HCT116 (cell line): ENCODE data around the gene KLHDC7A. TPM values are rescaled to one million over a fixed set of nuclear protein-coding genes. Genes with fewer than 3 reads are reported as not detected.

ENCODE experiments used
- ATAC-seq: fragments of 200-7000 bp; cut with Tn5 transposase; 2 replicates; pipeline ENCODE4 v1.9.1; 2020; ENCODE audit warnings: mild to moderate bottlenecking, moderate library complexity
- BruUV-seq: library from RNA; stranded (reverse); fragments of 400-500 nt; replicated peaks from 2 replicates; lab custom pipeline; 2021; lab: Mats Ljungman, UMichigan
- CTCF ChIA-PET: fragments of 300-600 bp; sonication (Branson Sonifier 250); formaldehyde crosslinking; loops from one replicate; lab custom pipeline; 2021; ENCODE audit warnings: antibody characterized with exemption; lab: Charles Lee
- POLR2A ChIA-PET: fragments of 300-600, 350-600 bp; sonication (Branson Sonifier 250); formaldehyde crosslinking; loops from one replicate; lab custom pipeline; 2021; ENCODE audit warnings: antibody characterized with exemption; lab: Charles Lee
- RAD21 ChIA-PET, 2 experiments: fragments of 300-600 bp; sonication (Branson Sonifier 250); formaldehyde crosslinking; loops; one replicate each; lab custom pipeline; 2023; ENCODE audit warnings: low total read pairs in 2 of 2; ENCODE audit not compliant: uncharacterized antibody in 2 of 2, unreplicated experiment in 2 of 2, low non-redundant PET in 1 of 2; lab: Charles Lee
- DNase-seq: peaks from one replicate; pipeline ENCODE4 v3.0.0-alpha.2; 2010; ENCODE audit warnings: low read depth, low spot score
- H2AFZ ChIP-seq: fragments of 200-600 bp; shearing (Covaris generic), sonication (generic); 2 replicates; pipeline ENCODE4 v1.6.1; 2017; ENCODE audit warnings: low read depth, mixed run types, mixed read lengths, antibody characterized with exemption, low read length; ENCODE audit not compliant: poor library complexity, severe bottlenecking
- H3K27ac ChIP-seq: 2 replicates; pipeline ENCODE4 v1.5.1; 2012; ENCODE audit warnings: low read depth, low read length
- H3K27me3 ChIP-seq: fragments of 200-600 bp; sonication (generic); 2 replicates; pipeline ENCODE4 v1.6.1; 2016; ENCODE audit warnings: mixed run types, low read length, mixed read lengths; ENCODE audit not compliant: insufficient read depth
- H3K36me3 ChIP-seq, 2 experiments: fragments of 200-500 bp in 1 of 2; fragments of 200-600 bp in 1 of 2; sonication (Bioruptor generic) in 1 of 2; sonication (generic) in 1 of 2; 2 replicates each; pipeline versions ENCODE4 v1.5.1 to v1.6.1; 2014 to 2016; ENCODE audit warnings: low read length in 2 of 2, inconsistent platforms in 1 of 2, mixed read lengths in 1 of 2, mixed run types in 1 of 2; ENCODE audit not compliant: insufficient read depth in 2 of 2, control insufficient read depth in 1 of 2
- H3K4me1 ChIP-seq, 2 experiments: fragments of 200-600 bp in 1 of 2; sonication (generic) in 1 of 2; 2 replicates each; pipeline versions ENCODE4 v1.5.1 to v1.6.1; 2012 to 2017; ENCODE audit warnings: low read length in 2 of 2, inconsistent platforms in 1 of 2, mild to moderate bottlenecking in 1 of 2, mixed read lengths in 1 of 2, mixed run types in 1 of 2, moderate library complexity in 1 of 2; ENCODE audit not compliant: insufficient read depth in 2 of 2, control insufficient read depth in 1 of 2
- H3K4me2 ChIP-seq: fragments of 200-600 bp; sonication (generic); 2 replicates; pipeline ENCODE4 v1.6.1; 2017; ENCODE audit warnings: mixed run types, low read length, mixed read lengths
- H3K4me3 ChIP-seq, 2 experiments: fragments of 200-600 bp in 1 of 2; sonication (generic) in 1 of 2; replicated peaks in 1 of 2; 2 replicates each; pipeline ENCODE4 v1.5.1; 2011 to 2016; ENCODE audit warnings: low read length in 2 of 2, control low read depth in 1 of 2, low read depth in 1 of 2, mild to moderate bottlenecking in 1 of 2, mixed read lengths in 1 of 2, mixed run types in 1 of 2
- H3K79me2 ChIP-seq: fragments of 200-600 bp; sonication (generic); 2 replicates; pipeline ENCODE4 v1.6.1; 2017; ENCODE audit warnings: mild to moderate bottlenecking, mixed run types, low read length, moderate library complexity, mixed read lengths; ENCODE audit not compliant: insufficient read depth
- H3K9ac ChIP-seq: fragments of 200-600 bp; sonication (generic); 2 replicates; pipeline ENCODE4 v1.6.1; 2016; ENCODE audit warnings: low read length, mixed read lengths
- H3K9me2 ChIP-seq: fragments of 200-600 bp; sonication (generic), shearing (Covaris generic); 2 replicates; pipeline ENCODE4 v1.6.1; 2017; ENCODE audit warnings: mixed run types, mild to moderate bottlenecking, moderate library complexity; ENCODE audit not compliant: insufficient read depth
- H3K9me3 ChIP-seq, 2 experiments: fragments of 200-500 bp in 1 of 2; fragments of 200-600 bp in 1 of 2; sonication (Bioruptor generic) in 1 of 2; sonication (generic) in 1 of 2; 2 replicates each; pipeline ENCODE4 v1.6.1; 2014 to 2017; ENCODE audit warnings: low read length in 2 of 2, mixed read lengths in 2 of 2, inconsistent platforms in 1 of 2, low read depth in 1 of 2, mild to moderate bottlenecking in 1 of 2, mixed run types in 1 of 2, moderate library complexity in 1 of 2; ENCODE audit not compliant: control insufficient read depth in 1 of 2, insufficient read depth in 1 of 2
- H4K20me1 ChIP-seq: fragments of 200-600 bp; sonication (generic), shearing (Covaris generic); 2 replicates; pipeline ENCODE4 v1.6.1; 2017; ENCODE audit warnings: mixed run types, mild to moderate bottlenecking, moderate library complexity; ENCODE audit not compliant: insufficient read depth
- CBX3 ChIP-seq: IDR thresholded peaks from 2 replicates; pipeline ENCODE4 v1.6.1; 2012; ENCODE audit warnings: low read depth
- CEBPB ChIP-seq: IDR thresholded peaks from 2 replicates; pipeline ENCODE4 v1.6.1; 2012; ENCODE audit warnings: low read depth
- ELF1 ChIP-seq: IDR thresholded peaks from 2 replicates; pipeline ENCODE4 v1.6.1; 2012; ENCODE audit warnings: low read depth, borderline replicate concordance
- EZH2 ChIP-seq: fragments of 200-600 bp; sonication (generic); IDR thresholded peaks from 2 replicates; pipeline ENCODE4 v1.6.1; 2017; ENCODE audit warnings: antibody characterized with exemption, mixed run types
- EZH2phosphoT487 ChIP-seq: fragments of 200-600 bp; IDR thresholded peaks from 2 replicates; pipeline ENCODE4 v1.6.1; 2018; ENCODE audit warnings: antibody characterized with exemption, borderline replicate concordance
- JUND ChIP-seq: IDR thresholded peaks from 2 replicates; pipeline ENCODE4 v1.6.1; 2012
- POLR2A ChIP-seq: IDR thresholded peaks from 2 replicates; pipeline ENCODE4 v1.7.0; 2011; ENCODE audit warnings: borderline replicate concordance; ENCODE audit not compliant: insufficient read depth, insufficient read length; ENCODE audit errors: extremely low read depth
- POLR2AphosphoS5 ChIP-seq: IDR thresholded peaks from 2 replicates; pipeline ENCODE4 v1.6.1; 2011; ENCODE audit warnings: mild to moderate bottlenecking, low read depth, low read length, moderate library complexity
- RAD21 ChIP-seq: IDR thresholded peaks from 2 replicates; pipeline ENCODE4 v1.6.1; 2012; ENCODE audit warnings: low read depth, mild to moderate bottlenecking
- REST ChIP-seq: IDR thresholded peaks from 2 replicates; pipeline ENCODE4 v1.6.1; 2012; ENCODE audit warnings: low read depth
- SIN3A ChIP-seq: IDR thresholded peaks from 2 replicates; pipeline ENCODE4 v1.6.1; 2012; ENCODE audit warnings: low read depth
- SP1 ChIP-seq: IDR thresholded peaks from 2 replicates; pipeline ENCODE4 v1.6.1; 2012; ENCODE audit warnings: low read depth
- TCF7L2 ChIP-seq: IDR thresholded peaks from 2 replicates; pipeline ENCODE4 v1.7.0; 2011; ENCODE audit warnings: borderline replicate concordance, inconsistent platforms; ENCODE audit not compliant: insufficient read depth, insufficient read length; ENCODE audit errors: extremely low read depth
- YY1 ChIP-seq: IDR thresholded peaks from 2 replicates; pipeline ENCODE4 v1.6.1; 2011; ENCODE audit warnings: low read length, low read depth, moderate library complexity, mild to moderate bottlenecking; ENCODE audit not compliant: insufficient replicate concordance; ENCODE audit errors: extremely low read depth
- ZBTB33 ChIP-seq: IDR thresholded peaks from 2 replicates; pipeline ENCODE4 v1.6.1; 2011; ENCODE audit warnings: mild to moderate bottlenecking, low read length, moderate library complexity; ENCODE audit not compliant: insufficient replicate concordance; ENCODE audit errors: extremely low read depth
- ZNF274 ChIP-seq: fragments of 200-500 bp; sonication (Bioruptor generic); IDR thresholded peaks from 2 replicates; pipeline ENCODE4 v1.6.1; 2014; ENCODE audit warnings: mild to moderate bottlenecking, low read depth, low read length, inconsistent platforms
- intact Hi-C: fragments of 100-400 bp; cut with micrococcal nuclease; formaldehyde crosslinking; loops from 2 replicates; pipeline ENCODE4 v1.10.0; 2022
- total RNA-seq: library from RNA; stranded (reverse); gene quantifications from one replicate; pipeline ENCODE4 v1.2.1, GENCODE V29; 2021; ENCODE audit not compliant: unreplicated experiment
- TF ChIP-seq, protein P1 (sequence below): IDR thresholded peaks from 2 replicates; pipeline ENCODE4 v1.6.1; 2012
- TF ChIP-seq, protein P2 (sequence below), 3 experiments: fragments of 200-600 bp in 1 of 3; sonication (generic) in 1 of 3; IDR thresholded peaks in 2 of 3; conservative IDR thresholded peaks in 1 of 3; 2 replicates each; pipeline ENCODE4 v1.5.1; 2012 to 2017; ENCODE audit warnings: low read depth in 2 of 3, low read length in 2 of 3, antibody characterized with exemption in 1 of 3, borderline replicate concordance in 1 of 3, control low read depth in 1 of 3, mild to moderate bottlenecking in 1 of 3, mixed read lengths in 1 of 3, mixed run types in 1 of 3, moderate library complexity in 1 of 3; ENCODE audit not compliant: insufficient read depth in 1 of 3

The KLHDC7A gene
- total RNA-seq, 1 experiment from 2014 or later, result 0.30 TPM

GRCh38 chr1:18466676-18467075 is 14.1 kb upstream of the KLHDC7A start:
- H2AFZ ChIP-seq, result no peak overlapping the region
- ChIA-PET CTCF (no interaction called here), POLR2A (no interaction called here), RAD21 (no interaction called here)
- H3K9ac ChIP-seq, result no peak overlapping the region
- H3K4me1 ChIP-seq, result no peaks in the 10 kb centered on the region
- intact Hi-C loops, result no loop called here
- H3K9me3 ChIP-seq, result no peaks in the 10 kb centered on the region
- no peak overlapping the region for H3K27ac ChIP-seq
- H3K27me3 ChIP-seq, result 0 out of 2 replicates have a peak, but pooled peaks cover 13% of the 10 kb centered on the region
- BruUV-seq, result no TSS peak
- no peak overlapping the region for H3K4me2 ChIP-seq
- H4K20me1 ChIP-seq, result no peaks in the 10 kb centered on the region
- no peaks in the 10 kb centered on the region for H3K79me2 ChIP-seq
- DNase-seq (no peak), ATAC-seq (no peak)
- no peak overlapping the region for H3K4me3 ChIP-seq
- no peaks in the 10 kb centered on the region for H3K9me2 ChIP-seq
- no peak for TF ChIP-seq ZBTB33
- no peak for TF ChIP-seq CEBPB
- TF ChIP-seq ZNF274, result no peak
- no peak for TF ChIP-seq POLR2AphosphoS5
- TF ChIP-seq, protein P1, sequence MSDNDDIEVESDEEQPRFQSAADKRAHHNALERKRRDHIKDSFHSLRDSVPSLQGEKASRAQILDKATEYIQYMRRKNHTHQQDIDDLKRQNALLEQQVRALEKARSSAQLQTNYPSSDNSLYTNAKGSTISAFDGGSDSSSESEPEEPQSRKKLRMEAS, result no peak
- TF ChIP-seq REST, result no peak
- TF ChIP-seq CBX3, result no peak
- TF ChIP-seq SP1, result no peak
- no peak for TF ChIP-seq JUND
- TF ChIP-seq EZH2phosphoT487, result no peak
- no peak for TF ChIP-seq POLR2A
- TF ChIP-seq RAD21, result no peak
- TF ChIP-seq, protein P2, sequence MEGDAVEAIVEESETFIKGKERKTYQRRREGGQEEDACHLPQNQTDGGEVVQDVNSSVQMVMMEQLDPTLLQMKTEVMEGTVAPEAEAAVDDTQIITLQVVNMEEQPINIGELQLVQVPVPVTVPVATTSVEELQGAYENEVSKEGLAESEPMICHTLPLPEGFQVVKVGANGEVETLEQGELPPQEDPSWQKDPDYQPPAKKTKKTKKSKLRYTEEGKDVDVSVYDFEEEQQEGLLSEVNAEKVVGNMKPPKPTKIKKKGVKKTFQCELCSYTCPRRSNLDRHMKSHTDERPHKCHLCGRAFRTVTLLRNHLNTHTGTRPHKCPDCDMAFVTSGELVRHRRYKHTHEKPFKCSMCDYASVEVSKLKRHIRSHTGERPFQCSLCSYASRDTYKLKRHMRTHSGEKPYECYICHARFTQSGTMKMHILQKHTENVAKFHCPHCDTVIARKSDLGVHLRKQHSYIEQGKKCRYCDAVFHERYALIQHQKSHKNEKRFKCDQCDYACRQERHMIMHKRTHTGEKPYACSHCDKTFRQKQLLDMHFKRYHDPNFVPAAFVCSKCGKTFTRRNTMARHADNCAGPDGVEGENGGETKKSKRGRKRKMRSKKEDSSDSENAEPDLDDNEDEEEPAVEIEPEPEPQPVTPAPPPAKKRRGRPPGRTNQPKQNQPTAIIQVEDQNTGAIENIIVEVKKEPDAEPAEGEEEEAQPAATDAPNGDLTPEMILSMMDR (IDR thresholded peaks at IDR 0.05 in 2 of 3, conservative IDR thresholded peaks at IDR 0.05 in 1 of 3; ENCODE audit: borderline replicate concordance in 1 of 3, insufficient read depth in 1 of 3, low read depth in 2 of 3, low read length in 2 of 3), result no peak
- TF ChIP-seq ELF1, result no peak
- TF ChIP-seq EZH2, result no peak
- TF ChIP-seq TCF7L2, result no peak
- TF ChIP-seq SIN3A, result no peak
- no peak for TF ChIP-seq YY1
- no peaks in the 10 kb centered on the region for H3K36me3 ChIP-seq
